Measurements from ENCODE around the gene SRSF2. TPM values are rescaled to one million over a fixed set of nuclear protein-coding genes. Genes with fewer than 3 reads are reported as not detected.
"Not testable (repeated sequence)": the region's sequence is repeated elsewhere in the genome, so short reads cannot be mapped to it uniquely, and the experiment has no call there.

Gene SRSF2
- total RNA-seq, 2 donors from 2014 or later: 373 to 571 TPM

GRCh38 chr17:76709077-76709950 is 27.8 kb downstream of the SRSF2 start:
- Mint-ChIP-seq H3K4me1 (ENCODE audit: low read depth in 2 of 2) (peaks cover 18 to 28% of the 10 kb centered on the region in 2 donors), H3K4me3 (peak overlapping the region; percentile 72), H3K27me3 (no peaks in the 10 kb centered on the region), H3K27ac (peak overlapping the region in 1 of 2 donors; percentile 18), H3K36me3 (peaks cover 7% of the 10 kb centered on the region), H3K9me3 (no peaks in the 10 kb centered on the region)
- ATAC-seq (no peak), DNase-seq (ENCODE audit: low spot score) (peak; percentile 54)

- no peaks in the 10 kb centered on the region for H3K36me3 Mint-ChIP-seq
- no peak overlapping the region for H3K27ac Mint-ChIP-seq
- ATAC-seq: no peak
- no peaks in the 10 kb centered on the region for H3K27me3 Mint-ChIP-seq
- no peaks in the 10 kb centered on the region for H3K9me3 Mint-ChIP-seq
- H3K4me3 Mint-ChIP-seq: no peak overlapping the region
- DNase-seq (ENCODE audit: low spot score): peak; percentile 44
- H3K4me1 Mint-ChIP-seq (ENCODE audit: low read depth in 2 of 2): peaks cover 13 to 18% of the 10 kb centered on the region in 2 donors
Measured at GRCh38 chr17:76707985-76708807, 28.9 kb downstream of the SRSF2 start.

- Mint-ChIP-seq H3K27ac (no peak overlapping the region), H3K27me3 (no peaks in the 10 kb centered on the region), H3K4me3 (no peak overlapping the region), H3K4me1 (ENCODE audit: low read depth in 2 of 2) (peaks cover 13 to 15% of the 10 kb centered on the region in 2 donors), H3K36me3 (no peaks in the 10 kb centered on the region), H3K9me3 (no peaks in the 10 kb centered on the region)
- no peak for DNase-seq (ENCODE audit: low spot score)
- ATAC-seq: no peak
Measured at GRCh38 chr17:76706817-76707216, 30.3 kb downstream of the SRSF2 start.

- Mint-ChIP-seq H3K9me3 (no peaks in the 10 kb centered on the region), H3K36me3 (no peaks in the 10 kb centered on the region), H3K4me1 (ENCODE audit: low read depth in 2 of 2) (peaks cover 13 to 15% of the 10 kb centered on the region in 2 donors), H3K27me3 (no peaks in the 10 kb centered on the region), H3K27ac (no peak overlapping the region), H3K4me3 (no peak overlapping the region)
- no peak for ATAC-seq
- no peak for DNase-seq (ENCODE audit: low spot score)
Measured at GRCh38 chr17:76704805-76705204, 32.3 kb downstream of the SRSF2 start.

GRCh38 chr17:76702941-76703637 is 34.0 kb downstream of the SRSF2 start:
- Mint-ChIP-seq H3K9me3 (no peaks in the 10 kb centered on the region), H3K27me3 (no peaks in the 10 kb centered on the region), H3K36me3 (no peaks in the 10 kb centered on the region), H3K27ac (no peak overlapping the region), H3K4me3 (no peak overlapping the region), H3K4me1 (ENCODE audit: low read depth in 2 of 2) (peaks cover 7 to 8% of the 10 kb centered on the region in 2 donors)
- DNase-seq (ENCODE audit: low spot score): peak; percentile 26
- ATAC-seq: no peak

GRCh38 chr17:76702076-76702475 is 35.1 kb downstream of the SRSF2 start:
- Mint-ChIP-seq H3K27ac (no peak overlapping the region), H3K4me1 (ENCODE audit: low read depth in 2 of 2) (peaks cover 7 to 8% of the 10 kb centered on the region in 2 donors), H3K27me3 (no peaks in the 10 kb centered on the region), H3K36me3 (no peaks in the 10 kb centered on the region), H3K4me3 (no peak overlapping the region), H3K9me3 (no peaks in the 10 kb centered on the region)
- ATAC-seq (no peak), DNase-seq (ENCODE audit: low spot score) (no peak)

- no peaks in the 10 kb centered on the region for H3K36me3 Mint-ChIP-seq
- DNase-seq (ENCODE audit: low spot score) (no peak), ATAC-seq (no peak)
- no peaks in the 10 kb centered on the region for H3K9me3 Mint-ChIP-seq
- H3K4me1 Mint-ChIP-seq (ENCODE audit: low read depth in 2 of 2): peaks cover 7 to 8% of the 10 kb centered on the region in 2 donors
- peak overlapping the region; percentile 72 for H3K4me3 Mint-ChIP-seq
- no peak overlapping the region for H3K27ac Mint-ChIP-seq
- no peaks in the 10 kb centered on the region for H3K27me3 Mint-ChIP-seq
Measured at GRCh38 chr17:76701471-76701967, 35.6 kb downstream of the SRSF2 start.

- H3K9me3 Mint-ChIP-seq: no peaks in the 10 kb centered on the region
- no peaks in the 10 kb centered on the region for H3K27me3 Mint-ChIP-seq
- peak overlapping the region in 1 of 2 donors; percentile 75 for H3K27ac Mint-ChIP-seq
- H3K4me1 Mint-ChIP-seq (ENCODE audit: low read depth in 2 of 2): peaks cover 7 to 9% of the 10 kb centered on the region in 2 donors
- DNase-seq (ENCODE audit: low spot score) (peak; percentile 44), ATAC-seq (peak; percentile 55 to 73)
- peak overlapping the region; percentile 72 for H3K4me3 Mint-ChIP-seq
- no peaks in the 10 kb centered on the region for H3K36me3 Mint-ChIP-seq
Measured at GRCh38 chr17:76700617-76701470, 36.3 kb downstream of the SRSF2 start.

- Mint-ChIP-seq H3K9me3 (no peaks in the 10 kb centered on the region), H3K27me3 (no peaks in the 10 kb centered on the region), H3K27ac (peak overlapping the region in 1 of 2 donors; percentile 75), H3K4me3 (peak overlapping the region; percentile 72), H3K4me1 (ENCODE audit: low read depth in 2 of 2) (peaks cover 10 to 14% of the 10 kb centered on the region in 2 donors), H3K36me3 (no peaks in the 10 kb centered on the region)
- ATAC-seq: peak in 1 of 2 donors; percentile 24
- DNase-seq (ENCODE audit: low spot score): no peak
Measured at GRCh38 chr17:76700270-76700616, 36.9 kb downstream of the SRSF2 start.

- peak; percentile 8 for DNase-seq (ENCODE audit: low spot score)
- not testable (repeated sequence) for H3K9me3 Mint-ChIP-seq, ATAC-seq, H3K4me3 Mint-ChIP-seq, H3K27ac Mint-ChIP-seq, H3K27me3 Mint-ChIP-seq, H3K36me3 Mint-ChIP-seq
- H3K4me1 Mint-ChIP-seq (ENCODE audit: low read depth in 2 of 2): peaks cover 10 to 14% of the 10 kb centered on the region in 2 donors
Measured at GRCh38 chr17:76698466-76698977, 38.6 kb downstream of the SRSF2 start.

GRCh38 chr17:76697702-76698465 is 39.2 kb downstream of the SRSF2 start:
- H3K4me3 Mint-ChIP-seq: no peak overlapping the region
- no peaks in the 10 kb centered on the region for H3K27me3 Mint-ChIP-seq
- peaks cover 10 to 14% of the 10 kb centered on the region in 2 donors for H3K4me1 Mint-ChIP-seq (ENCODE audit: low read depth in 2 of 2)
- H3K9me3 Mint-ChIP-seq: no peaks in the 10 kb centered on the region
- no peak for ATAC-seq
- peak; percentile 47 for DNase-seq (ENCODE audit: low spot score)
- peak overlapping the region in 1 of 2 donors; percentile 39 for H3K27ac Mint-ChIP-seq
- H3K36me3 Mint-ChIP-seq: no peaks in the 10 kb centered on the region
